Activated naive CD8-positive, alpha-beta T cell treated with anti-CD3 and anti-CD28 coated beads, Interleukin-2, amount 50 U/mL, for 24 hours (primary cell): ENCODE measurements around the gene SETDB1.
A peak's percentile ranks its signal among the peaks of the same experiment; 100 is the strongest.
"Not testable (repeated sequence)": the region's sequence is repeated elsewhere in the genome, so short reads cannot be mapped to it uniquely, and the experiment has no call there.

Experiments
- ATAC-seq: fragments of 150-1000 bp; cut with Tn5 transposase; one replicate; pipeline ENCODE4 v1.10.0; 2021
- DNase-seq: peaks from one replicate; pipeline ENCODE4 v3.0.0; 2021
- H3K27ac Mint-ChIP-seq: one replicate; pipeline ENCODE4 v1.8.0; 2021; ENCODE audit warnings: mild to moderate bottlenecking, mixed read lengths
- H3K27me3 Mint-ChIP-seq: one replicate; pipeline ENCODE4 v1.8.0; 2021; ENCODE audit warnings: mixed read lengths
- H3K36me3 Mint-ChIP-seq: one replicate; pipeline ENCODE4 v1.8.0; 2021; ENCODE audit warnings: low read depth, mixed read lengths
- H3K4me1 Mint-ChIP-seq: one replicate; pipeline ENCODE4 v1.8.0; 2021; ENCODE audit warnings: mixed read lengths
- H3K4me3 Mint-ChIP-seq: one replicate; pipeline ENCODE4 v1.8.0; 2021; ENCODE audit warnings: mild to moderate bottlenecking, moderate library complexity, mixed read lengths
- H3K9me3 Mint-ChIP-seq: one replicate; pipeline ENCODE4 v1.8.0; 2021; ENCODE audit warnings: mixed read lengths

Gene SETDB1

GRCh38 chr1:150909585-150910180 is 16.5 kb upstream of the SETDB1 start:
- peaks cover 4% of the 10 kb centered on the region for H3K36me3 Mint-ChIP-seq
- H3K4me1 Mint-ChIP-seq: peaks cover 27% of the 10 kb centered on the region

GRCh38 chr1:150912623-150913022 is 13.5 kb upstream of the SETDB1 start:
- DNase-seq (no peak), ATAC-seq (no peak)
- Mint-ChIP-seq H3K27me3 (no peaks in the 10 kb centered on the region), H3K4me3 (no peak overlapping the region), H3K36me3 (peaks cover 4% of the 10 kb centered on the region), H3K4me1 (peaks cover 12% of the 10 kb centered on the region), H3K27ac (no peak overlapping the region), H3K9me3 (peaks cover 6% of the 10 kb centered on the region)

More at GRCh38 chr1:150909585-150910180, 16.5 kb upstream of the SETDB1 start:
- no peak for DNase-seq
- Mint-ChIP-seq H3K4me3 (no peak overlapping the region), H3K27me3 (no peaks in the 10 kb centered on the region), H3K27ac (no peak overlapping the region), H3K9me3 (peaks cover 6% of the 10 kb centered on the region)
- ATAC-seq: no peak

- DNase-seq (no peak), ATAC-seq (no peak)
- H3K36me3 Mint-ChIP-seq: no peaks in the 10 kb centered on the region
- no peaks in the 10 kb centered on the region for H3K27me3 Mint-ChIP-seq
- no peak overlapping the region for H3K4me3 Mint-ChIP-seq
- no peaks in the 10 kb centered on the region for H3K9me3 Mint-ChIP-seq
- H3K4me1 Mint-ChIP-seq: peaks cover 6% of the 10 kb centered on the region
- H3K27ac Mint-ChIP-seq: no peak overlapping the region
Observed at GRCh38 chr1:150917387-150917786, 8.8 kb upstream of the SETDB1 start.

DNA sequence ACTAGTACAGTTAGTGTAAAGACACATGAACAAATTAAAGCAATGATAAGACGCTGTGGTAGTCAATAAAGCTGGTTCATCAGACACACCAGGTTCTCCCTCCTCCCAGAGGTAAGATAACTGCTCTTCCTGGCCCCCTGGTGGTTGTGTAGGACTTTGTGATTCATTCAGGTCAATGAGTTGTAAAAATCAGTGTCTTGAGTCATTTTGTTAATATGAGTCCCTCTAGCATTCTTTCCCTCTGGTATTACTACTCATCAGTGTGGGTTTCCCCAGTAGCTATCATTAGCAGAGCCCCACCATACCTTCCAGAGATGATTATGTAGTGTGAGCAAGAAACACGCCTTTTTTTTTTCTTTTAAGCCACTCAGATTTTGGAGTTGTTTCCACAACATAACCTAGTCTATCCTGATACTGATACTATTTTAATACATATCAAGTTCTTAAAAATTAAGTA is 3.6 kb upstream of the SETDB1 start:
- peak; percentile 97 for ATAC-seq
- Mint-ChIP-seq H3K27ac (peak overlapping the region; percentile 69), H3K36me3 (peaks cover 7% of the 10 kb centered on the region), H3K9me3 (no peaks in the 10 kb centered on the region), H3K4me1 (peaks cover 32% of the 10 kb centered on the region), H3K27me3 (no peaks in the 10 kb centered on the region), H3K4me3 (peak overlapping the region; percentile 26)
- DNase-seq: peak; percentile 81

GRCh38 chr1:150925080-150925479 is 1.1 kb upstream of the SETDB1 start:
- DNase-seq (peak; percentile 11), ATAC-seq (no peak)
- Mint-ChIP-seq H3K27me3 (no peaks in the 10 kb centered on the region), H3K4me1 (peaks cover 38% of the 10 kb centered on the region), H3K9me3 (peaks cover 4% of the 10 kb centered on the region), H3K36me3 (peaks cover 31% of the 10 kb centered on the region), H3K27ac (peak overlapping the region; percentile 46), H3K4me3 (peak overlapping the region; percentile 95)

DNA sequence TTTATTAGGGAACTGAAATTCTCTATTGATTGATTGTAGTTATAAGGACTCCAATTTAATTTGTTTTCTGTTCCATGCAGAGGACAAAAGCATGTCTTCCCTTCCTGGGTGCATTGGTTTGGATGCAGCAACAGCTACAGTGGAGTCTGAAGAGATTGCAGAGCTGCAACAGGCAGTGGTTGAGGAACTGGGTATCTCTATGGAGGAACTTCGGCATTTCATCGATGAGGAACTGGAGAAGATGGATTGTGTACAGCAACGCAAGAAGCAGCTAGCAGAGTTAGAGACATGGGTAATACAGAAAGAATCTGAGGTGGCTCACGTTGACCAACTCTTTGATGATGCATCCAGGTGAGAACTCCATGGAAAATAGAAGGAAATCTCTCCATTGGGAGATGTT is 1.5 kb downstream of the SETDB1 start:
- H3K36me3 Mint-ChIP-seq: peaks cover 54% of the 10 kb centered on the region
- no peak for DNase-seq
- no peak for ATAC-seq
- peaks cover 21% of the 10 kb centered on the region for H3K9me3 Mint-ChIP-seq
- H3K27ac Mint-ChIP-seq: peak overlapping the region; percentile 17
- H3K4me3 Mint-ChIP-seq: peak overlapping the region; percentile 95
- H3K27me3 Mint-ChIP-seq: no peaks in the 10 kb centered on the region
- H3K4me1 Mint-ChIP-seq: peaks cover 29% of the 10 kb centered on the region

- no peaks in the 10 kb centered on the region for H3K27me3 Mint-ChIP-seq
- no peak overlapping the region for H3K4me3 Mint-ChIP-seq
- H3K36me3 Mint-ChIP-seq: peaks cover 59% of the 10 kb centered on the region
- H3K27ac Mint-ChIP-seq: peak overlapping the region; percentile 36
- H3K4me1 Mint-ChIP-seq: peaks cover 24% of the 10 kb centered on the region
- DNase-seq: no peak
- H3K9me3 Mint-ChIP-seq: peaks cover 22% of the 10 kb centered on the region
- no peak for ATAC-seq
Observed at GRCh38 chr1:150928286-150928685, 2.1 kb downstream of the SETDB1 start.

GRCh38 chr1:150928775-150929174 is 2.6 kb downstream of the SETDB1 start:
- not testable (repeated sequence) for H3K4me3 Mint-ChIP-seq, ATAC-seq, H3K27ac Mint-ChIP-seq, H3K27me3 Mint-ChIP-seq, DNase-seq
- H3K9me3 Mint-ChIP-seq: peaks cover 22% of the 10 kb centered on the region
- H3K36me3 Mint-ChIP-seq: peaks cover 59% of the 10 kb centered on the region
- H3K4me1 Mint-ChIP-seq: peaks cover 24% of the 10 kb centered on the region

DNA sequence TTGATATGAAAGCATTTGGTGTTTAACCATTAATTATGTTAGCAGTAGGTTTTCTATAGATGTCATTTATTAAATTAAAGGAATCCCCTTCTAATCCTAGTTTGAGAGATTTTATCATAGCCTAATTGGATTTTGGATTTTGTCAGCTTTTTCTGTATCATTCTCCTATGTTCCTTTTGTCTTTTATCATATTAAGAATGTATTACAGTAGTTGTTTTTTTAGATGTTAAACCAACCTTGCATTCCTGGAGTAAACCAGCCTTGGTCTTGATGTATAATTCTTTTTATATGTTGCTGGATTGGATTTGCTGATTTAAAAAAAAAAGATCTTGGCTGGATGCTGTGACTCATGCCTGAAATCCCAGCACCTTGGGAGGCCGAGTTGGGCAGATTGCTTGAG is 5.6 kb downstream of the SETDB1 start:
- ATAC-seq (no peak), DNase-seq (no peak)
- H3K4me3 Mint-ChIP-seq: no peak overlapping the region
- H3K36me3 Mint-ChIP-seq: peaks cover 66% of the 10 kb centered on the region
- H3K4me1 Mint-ChIP-seq: peaks cover 18% of the 10 kb centered on the region
- H3K27ac Mint-ChIP-seq: no peak overlapping the region
- peaks cover 22% of the 10 kb centered on the region for H3K9me3 Mint-ChIP-seq
- no peaks in the 10 kb centered on the region for H3K27me3 Mint-ChIP-seq

GRCh38 chr1:150944856-150945255 is 18.7 kb downstream of the SETDB1 start:
- peak overlapping the region; percentile 16 for H3K27ac Mint-ChIP-seq
- H3K36me3 Mint-ChIP-seq: peaks cover 52% of the 10 kb centered on the region
- H3K4me3 Mint-ChIP-seq: no peak overlapping the region
- DNase-seq (no peak), ATAC-seq (no peak)
- no peaks in the 10 kb centered on the region for H3K4me1 Mint-ChIP-seq
- no peaks in the 10 kb centered on the region for H3K9me3 Mint-ChIP-seq
- no peaks in the 10 kb centered on the region for H3K27me3 Mint-ChIP-seq

DNA sequence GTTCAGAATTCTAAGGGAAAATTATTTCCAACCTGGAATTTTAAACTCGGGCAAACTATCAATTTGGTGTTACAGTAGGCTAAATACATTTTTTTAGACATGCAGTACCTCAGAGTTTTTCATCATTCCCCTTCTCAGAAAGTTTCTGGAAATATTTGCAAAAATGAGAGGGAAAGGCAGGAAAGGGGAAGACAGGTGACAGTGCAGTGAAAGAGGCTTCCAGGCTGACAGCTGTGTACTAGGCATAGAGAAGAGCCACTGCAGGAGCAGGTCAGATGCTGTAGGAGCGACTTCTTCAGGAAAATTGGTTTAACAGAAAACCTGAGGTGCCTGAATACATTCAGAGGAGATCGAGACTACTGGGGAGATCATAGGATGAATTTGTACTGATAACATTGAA is 28.5 kb downstream of the SETDB1 start:
- no peak overlapping the region for H3K4me3 Mint-ChIP-seq
- no peak overlapping the region for H3K27ac Mint-ChIP-seq
- no peaks in the 10 kb centered on the region for H3K27me3 Mint-ChIP-seq
- no peak for ATAC-seq
- no peaks in the 10 kb centered on the region for H3K9me3 Mint-ChIP-seq
- no peaks in the 10 kb centered on the region for H3K4me1 Mint-ChIP-seq
- H3K36me3 Mint-ChIP-seq: peaks cover 59% of the 10 kb centered on the region
- DNase-seq: no peak

DNA sequence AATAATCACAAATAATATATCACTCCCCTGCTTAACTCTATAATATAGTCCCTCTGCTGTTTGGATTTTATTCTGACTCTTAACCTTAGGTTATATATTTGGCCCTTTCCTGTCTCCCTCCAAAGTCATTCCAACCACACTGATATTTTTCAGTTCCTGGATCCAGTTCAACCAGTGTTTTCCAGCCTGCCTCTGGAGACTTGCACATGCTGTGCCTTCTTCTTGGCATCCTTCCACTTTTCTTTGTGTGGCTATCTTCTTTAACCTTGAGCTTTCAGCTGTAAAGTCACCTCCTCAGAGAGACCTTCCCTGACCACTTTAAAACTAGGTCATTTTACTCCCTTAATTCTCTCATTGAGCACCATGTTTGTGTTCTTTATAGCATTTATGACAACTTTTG is 29.1 kb downstream of the SETDB1 start:
- DNase-seq (no peak), ATAC-seq (no peak)
- Mint-ChIP-seq H3K4me3 (no peak overlapping the region), H3K27ac (peak overlapping the region; percentile 50), H3K27me3 (no peaks in the 10 kb centered on the region), H3K36me3 (peaks cover 59% of the 10 kb centered on the region), H3K9me3 (no peaks in the 10 kb centered on the region), H3K4me1 (no peaks in the 10 kb centered on the region)

GRCh38 chr1:150957666-150958065 is 31.5 kb downstream of the SETDB1 start:
- Mint-ChIP-seq H3K9me3 (no peaks in the 10 kb centered on the region), H3K4me3 (no peak overlapping the region), H3K27ac (no peak overlapping the region), H3K27me3 (no peaks in the 10 kb centered on the region), H3K36me3 (peaks cover 58% of the 10 kb centered on the region), H3K4me1 (peaks cover 1% of the 10 kb centered on the region)
- no peak for DNase-seq
- ATAC-seq: no peak

DNA sequence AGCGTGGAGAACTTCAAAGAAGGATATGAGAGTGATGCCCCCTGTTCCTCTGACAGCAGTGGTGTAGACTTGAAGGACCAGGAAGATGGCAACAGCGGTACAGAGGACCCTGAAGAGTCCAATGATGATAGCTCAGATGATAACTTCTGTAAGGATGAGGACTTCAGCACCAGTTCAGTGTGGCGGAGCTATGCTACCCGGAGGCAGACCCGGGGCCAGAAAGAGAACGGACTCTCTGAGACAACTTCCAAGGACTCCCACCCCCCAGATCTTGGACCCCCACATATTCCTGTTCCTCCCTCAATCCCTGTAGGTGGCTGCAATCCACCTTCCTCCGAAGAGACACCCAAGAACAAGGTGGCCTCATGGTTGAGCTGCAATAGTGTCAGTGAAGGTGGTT is 34.5 kb downstream of the SETDB1 start:
- DNase-seq (no peak), ATAC-seq (no peak)
- H3K36me3 Mint-ChIP-seq: peaks cover 60% of the 10 kb centered on the region
- peaks cover 1% of the 10 kb centered on the region for H3K4me1 Mint-ChIP-seq
- no peak overlapping the region for H3K4me3 Mint-ChIP-seq
- H3K27ac Mint-ChIP-seq: peak overlapping the region; percentile 2
- H3K9me3 Mint-ChIP-seq: no peaks in the 10 kb centered on the region
- H3K27me3 Mint-ChIP-seq: no peaks in the 10 kb centered on the region

GRCh38 chr1:150961756-150962155 is 35.6 kb downstream of the SETDB1 start:
- peaks cover 67% of the 10 kb centered on the region for H3K36me3 Mint-ChIP-seq

More at GRCh38 chr1:150961756-150962155, 35.6 kb downstream of the SETDB1 start:
- H3K27me3 Mint-ChIP-seq: no peaks in the 10 kb centered on the region
- DNase-seq (no peak), ATAC-seq (no peak)
- H3K9me3 Mint-ChIP-seq: no peaks in the 10 kb centered on the region
- H3K27ac Mint-ChIP-seq: peak overlapping the region; percentile 61
- H3K4me3 Mint-ChIP-seq: no peak overlapping the region
- peaks cover 1% of the 10 kb centered on the region for H3K4me1 Mint-ChIP-seq
